Tibial nerve (tissue), 4 donors: ENCODE data around the gene TAF8. TPM values are rescaled to one million over a fixed set of nuclear protein-coding genes. Genes with fewer than 3 reads are reported as not detected.

Experiments used
- DNase-seq, 2 donors: peaks; one replicate each; pipeline ENCODE4 v3.0.0-alpha.2; 2019; ENCODE audit warnings: low spot score in 2 of 2
- H3K27ac ChIP-seq, 4 donors: fragments of 200-600 bp; sonication (generic) in 3 of 4; one replicate each; pipeline ENCODE4 v1.5.1; 2017 to 2019; ENCODE audit warnings: mild to moderate bottlenecking in 1 of 4
- H3K27me3 ChIP-seq, 2 donors: fragments of 200-600 bp; sonication (generic) in 1 of 2; one replicate each; pipeline versions ENCODE4 v1.5.1 to v1.6.0; 2017 to 2019
- H3K36me3 ChIP-seq, 3 donors: fragments of 200-600 bp; sonication (generic); one replicate each; pipeline ENCODE4 v1.5.1; 2018 to 2019
- H3K4me1 ChIP-seq, 4 donors: fragments of 200-600 bp; sonication (generic) in 3 of 4; one replicate each; pipeline ENCODE4 v1.5.1; 2017 to 2019
- H3K4me3 ChIP-seq, 4 donors: fragments of 200-600 bp; sonication (generic) in 3 of 4; one replicate each; pipeline ENCODE4 v1.5.1; 2017 to 2019; ENCODE audit warnings: mild to moderate bottlenecking in 1 of 4, moderate library complexity in 1 of 4
- H3K9me3 ChIP-seq, 4 donors: fragments of 200-600 bp; sonication (generic) in 3 of 4; one replicate each; pipeline ENCODE4 v1.5.1; 2017 to 2019
- EP300 ChIP-seq, 2 donors: sonication (generic); formaldehyde crosslinking; IDR thresholded peaks; one replicate each; pipeline ENCODE4 v1.6.1; 2017; ENCODE audit warnings: antibody characterized with exemption in 2 of 2, mild to moderate bottlenecking in 1 of 2
- POLR2A ChIP-seq, 2 donors: fragments of 450-650 bp; IDR thresholded peaks; one replicate each; pipeline ENCODE4 v1.6.1; 2017; ENCODE audit warnings: antibody characterized with exemption in 2 of 2, mild to moderate bottlenecking in 2 of 2, moderate library complexity in 2 of 2
- WGBS, 2 donors: methylation state at CpG; one replicate each; pipeline ENCODE4 v1.1.5; 2018; 5-methylcytosine and 5-hydroxymethylcytosine counted together
- total RNA-seq, 4 donors: library from RNA; depleted of rRNA; stranded (reverse); fragments of >200 nt; gene quantifications; one replicate each; pipeline ENCODE4 v1.1.0, GENCODE V29; 2016
- TF ChIP-seq, protein P1 (sequence below), 5 experiments: fragments of 200-600 bp in 3 of 5; fragments of 450-650 bp in 2 of 5; sonication (generic) in 3 of 5; IDR thresholded peaks; one replicate each; pipeline ENCODE4 v1.5.1; 2016 to 2019; ENCODE audit warnings: antibody characterized with exemption in 5 of 5, mild to moderate bottlenecking in 3 of 5, moderate library complexity in 2 of 5

The TAF8 gene
- total RNA-seq, 4 donors from 2014 or later = 10.7 to 27.6 (median 20.9) TPM

DNA sequence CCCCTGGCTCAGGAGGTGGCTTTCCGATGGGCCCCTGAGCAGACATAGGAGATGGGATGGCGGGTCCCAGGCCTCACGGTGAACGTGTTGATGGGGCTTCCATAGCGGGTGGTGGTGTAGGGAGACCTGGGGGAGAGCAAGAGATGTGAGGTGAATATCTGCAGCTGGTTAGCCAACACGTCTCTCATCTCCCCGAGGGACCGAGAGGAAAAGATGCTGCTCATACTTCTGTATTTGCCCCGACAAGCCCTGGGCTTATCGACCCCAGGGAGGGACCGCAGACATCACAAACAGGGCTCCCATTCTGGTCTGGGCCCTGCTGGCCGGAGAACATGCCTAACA, 53.4 kb downstream of the TAF8 start:
- no peaks in the 10 kb centered on the region for H3K9me3 ChIP-seq
- H3K27me3 ChIP-seq = peaks cover 0 to 15% of the 10 kb centered on the region in 2 donors
- H3K4me3 ChIP-seq = peak overlapping the region in 2 of 4 donors; percentile 51 to 56
- DNase-seq = no peak
- TF ChIP-seq POLR2A (IDR thresholded peaks at IDR 0.05) (no peak), EP300 (IDR thresholded peaks at IDR 0.05) (no peak)
- TF ChIP-seq, protein P1, sequence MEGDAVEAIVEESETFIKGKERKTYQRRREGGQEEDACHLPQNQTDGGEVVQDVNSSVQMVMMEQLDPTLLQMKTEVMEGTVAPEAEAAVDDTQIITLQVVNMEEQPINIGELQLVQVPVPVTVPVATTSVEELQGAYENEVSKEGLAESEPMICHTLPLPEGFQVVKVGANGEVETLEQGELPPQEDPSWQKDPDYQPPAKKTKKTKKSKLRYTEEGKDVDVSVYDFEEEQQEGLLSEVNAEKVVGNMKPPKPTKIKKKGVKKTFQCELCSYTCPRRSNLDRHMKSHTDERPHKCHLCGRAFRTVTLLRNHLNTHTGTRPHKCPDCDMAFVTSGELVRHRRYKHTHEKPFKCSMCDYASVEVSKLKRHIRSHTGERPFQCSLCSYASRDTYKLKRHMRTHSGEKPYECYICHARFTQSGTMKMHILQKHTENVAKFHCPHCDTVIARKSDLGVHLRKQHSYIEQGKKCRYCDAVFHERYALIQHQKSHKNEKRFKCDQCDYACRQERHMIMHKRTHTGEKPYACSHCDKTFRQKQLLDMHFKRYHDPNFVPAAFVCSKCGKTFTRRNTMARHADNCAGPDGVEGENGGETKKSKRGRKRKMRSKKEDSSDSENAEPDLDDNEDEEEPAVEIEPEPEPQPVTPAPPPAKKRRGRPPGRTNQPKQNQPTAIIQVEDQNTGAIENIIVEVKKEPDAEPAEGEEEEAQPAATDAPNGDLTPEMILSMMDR (IDR thresholded peaks at IDR 0.05) = no peak
- 76 to 80% methylated on average over 12 of the region's 12 CpGs for WGBS, 2 donors
- peak overlapping the region in 2 of 4 donors; percentile 20 to 53 for H3K27ac ChIP-seq
- H3K36me3 ChIP-seq = no peaks in the 10 kb centered on the region
- peaks cover 0 to 33% (median 2%) of the 10 kb centered on the region in 4 donors for H3K4me1 ChIP-seq

DNA sequence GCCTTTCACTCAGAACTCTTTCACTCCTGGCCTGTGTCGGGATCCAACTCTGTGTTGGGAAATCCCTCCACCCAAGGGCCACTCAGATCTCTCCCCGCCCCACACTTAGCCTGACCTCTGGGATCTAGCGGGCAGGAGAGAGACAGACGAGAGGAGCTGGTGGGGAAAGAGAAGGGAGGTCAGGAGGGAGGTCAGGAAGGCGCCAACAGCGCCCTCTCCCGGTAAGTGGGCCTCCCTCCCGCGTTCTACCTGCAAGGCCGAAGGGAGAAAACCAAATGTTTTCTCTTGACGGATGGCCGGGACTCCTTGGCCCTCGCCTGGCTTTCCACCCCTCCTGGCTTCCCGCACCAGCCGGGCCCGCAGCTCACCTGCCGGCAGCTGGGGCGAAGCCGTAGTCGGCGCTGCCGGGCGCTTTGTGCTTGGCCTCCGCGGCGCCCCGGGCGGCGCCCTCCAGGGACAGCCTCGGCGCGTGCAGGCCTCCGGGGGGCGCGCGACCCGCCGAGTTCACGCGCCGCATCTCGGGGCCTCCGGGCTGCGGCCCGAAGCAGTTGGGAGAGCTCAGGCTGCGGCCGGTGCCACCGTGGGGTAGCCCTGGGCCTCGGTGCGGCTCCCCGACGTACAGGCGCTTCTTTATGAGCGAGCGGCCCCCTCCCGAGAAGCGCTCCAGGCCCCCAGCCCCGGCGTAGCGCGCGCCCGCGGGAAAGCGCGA, 53.9 kb downstream of the TAF8 start:
- Histone ChIP-seq H3K9me3 (no peaks in the 10 kb centered on the region), H3K27me3 (peaks cover 0 to 15% of the 10 kb centered on the region in 2 donors), H3K4me3 (peak overlapping the region; percentile 17 to 56 (median 52)), H3K27ac (peak overlapping the region in 2 of 4 donors; percentile 53 to 73), H3K36me3 (no peaks in the 10 kb centered on the region), H3K4me1 (peaks cover 0 to 29% (median 2%) of the 10 kb centered on the region in 4 donors)
- TF ChIP-seq POLR2A (IDR thresholded peaks at IDR 0.05) (no peak), EP300 (IDR thresholded peaks at IDR 0.05) (no peak)
- TF ChIP-seq, protein P1 (IDR thresholded peaks at IDR 0.05) = peak; percentile 43 to 84 (median 64)
- peak; percentile 57 to 61 for DNase-seq
- 2 to 3% methylated on average over 38 to 57 of the region's 66 CpGs for WGBS, 2 donors

DNA sequence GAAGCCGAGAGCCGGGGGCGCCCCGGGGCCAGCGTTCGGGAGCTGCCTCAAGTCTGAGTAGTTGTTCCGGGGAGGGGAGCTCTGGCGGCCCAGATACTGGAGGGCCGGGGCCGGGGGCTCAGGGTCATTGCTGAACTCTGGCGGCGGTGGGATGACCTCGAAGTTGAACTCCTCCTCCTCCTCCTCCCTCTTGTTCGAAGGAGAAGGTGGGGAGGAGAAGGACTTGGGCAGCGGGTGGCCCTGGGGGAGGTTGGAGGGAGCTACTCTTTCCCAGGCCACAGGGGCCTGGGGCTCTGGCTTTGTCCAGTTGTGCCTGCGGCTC, 54.4 kb downstream of the TAF8 start:
- Histone ChIP-seq H3K4me1 (peaks cover 0 to 24% (median 2%) of the 10 kb centered on the region in 4 donors), H3K36me3 (no peaks in the 10 kb centered on the region), H3K27me3 (peaks cover 0 to 15% of the 10 kb centered on the region in 2 donors), H3K4me3 (peak overlapping the region; percentile 17 to 56 (median 52)), H3K27ac (peak overlapping the region in 2 of 4 donors; percentile 53 to 73), H3K9me3 (peaks cover 0 to 1% (median 0%) of the 10 kb centered on the region in 4 donors)
- TF ChIP-seq, protein P1 (IDR thresholded peaks at IDR 0.05) = no peak
- TF ChIP-seq POLR2A (IDR thresholded peaks at IDR 0.05) (no peak), EP300 (IDR thresholded peaks at IDR 0.05) (no peak)
- WGBS, 2 donors = 15 to 24% methylated on average over 6 to 13 of the region's 16 CpGs
- DNase-seq = no peak

DNA sequence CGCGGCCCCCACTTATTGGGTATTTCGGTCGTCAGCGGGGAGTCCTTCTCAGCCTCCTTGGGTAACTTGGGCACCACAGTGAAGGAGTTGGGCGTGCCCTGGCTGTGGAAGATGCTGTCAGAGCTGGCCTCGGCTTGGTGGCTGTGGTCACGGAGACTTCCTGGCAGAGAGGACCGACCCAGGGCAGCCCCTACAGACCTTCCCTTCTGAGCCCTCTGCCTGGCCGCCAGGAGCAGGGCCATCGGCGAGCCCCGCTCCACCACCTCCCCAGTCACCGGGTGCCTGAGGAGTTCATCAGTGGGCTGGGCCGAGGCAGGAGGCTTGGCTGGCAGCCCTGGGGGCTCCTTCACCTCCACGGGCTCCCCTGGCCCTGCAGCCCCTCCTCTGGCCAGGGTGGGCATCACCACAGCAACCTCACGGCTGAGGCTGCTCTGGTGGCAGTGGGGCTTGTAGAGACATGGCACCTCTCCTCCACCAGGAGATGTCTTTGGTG, 54.9 kb downstream of the TAF8 start:
- Histone ChIP-seq H3K4me3 (no peak overlapping the region), H3K27me3 (peaks cover 0 to 15% of the 10 kb centered on the region in 2 donors)
- 85 to 92% methylated on average over 16 of the region's 17 CpGs for WGBS, 2 donors

DNA sequence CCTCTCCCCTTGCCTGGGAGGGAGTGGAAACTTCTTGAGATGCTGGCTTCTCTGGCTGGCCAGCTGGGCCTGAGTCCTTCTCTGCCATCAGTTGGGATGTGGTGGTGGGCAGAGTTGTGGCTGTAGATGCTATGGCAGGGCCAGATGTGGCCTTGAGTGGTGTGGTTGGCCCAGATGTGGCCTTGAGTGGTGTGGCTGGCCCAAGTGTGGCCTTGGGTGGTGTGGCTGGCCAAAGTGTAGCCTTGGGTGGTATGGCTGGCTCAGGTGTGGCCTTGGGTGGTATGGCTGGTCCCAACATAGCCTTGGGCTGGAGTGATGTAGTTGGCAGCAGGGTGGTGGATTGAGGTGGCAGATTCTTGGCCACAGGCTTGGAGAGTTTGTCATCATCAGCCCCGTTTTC, 55.4 kb downstream of the TAF8 start:
- no peaks in the 10 kb centered on the region for H3K36me3 ChIP-seq

More for the DNA sequence above, 54.9 kb downstream of the TAF8 start:
- TF ChIP-seq, protein P1 (IDR thresholded peaks at IDR 0.05) = no peak
- Histone ChIP-seq H3K9me3 (peaks cover 0 to 5% (median 0%) of the 10 kb centered on the region in 4 donors), H3K36me3 (no peaks in the 10 kb centered on the region), H3K27ac (no peak overlapping the region), H3K4me1 (peaks cover 0 to 19% (median 2%) of the 10 kb centered on the region in 4 donors)
- no peak for DNase-seq

More for the DNA sequence above, 55.4 kb downstream of the TAF8 start:
- WGBS, 2 donors = 70 to 82% methylated on average over 1 of the region's 1 CpG
- TF ChIP-seq POLR2A (IDR thresholded peaks at IDR 0.05) = no peak
- no peak for TF ChIP-seq EP300 (IDR thresholded peaks at IDR 0.05)
- TF ChIP-seq, protein P1 (IDR thresholded peaks at IDR 0.05) = no peak
- H3K27ac ChIP-seq = no peak overlapping the region
- peaks cover 0 to 15% of the 10 kb centered on the region in 2 donors for H3K27me3 ChIP-seq
- no peak overlapping the region for H3K4me3 ChIP-seq
- DNase-seq = no peak
- H3K9me3 ChIP-seq = peaks cover 0 to 11% (median 0%) of the 10 kb centered on the region in 4 donors
- H3K4me1 ChIP-seq = peaks cover 0 to 15% (median 2%) of the 10 kb centered on the region in 4 donors
